Ovary (tissue), 9 donors: Measurements from ENCODE around the gene ZSWIM8. TPM values are rescaled to one million over a fixed set of nuclear protein-coding genes. Genes with fewer than 3 reads are reported as not detected.

Experiments used
- DNase-seq, 5 donors: peaks; one replicate each; pipeline ENCODE4 v3.0.0-alpha.2; 2019 to 2020
- H3K27ac ChIP-seq, 2 donors: fragments of 200-600 bp; one replicate each; pipeline versions ENCODE4 v1.5.1 to v1.8.0; 2019 to 2022
- H3K27me3 ChIP-seq: fragments of 200-600 bp; one replicate; pipeline ENCODE4 v1.8.0; 2022
- H3K36me3 ChIP-seq: fragments of 200-600 bp; sonication (generic); one replicate; pipeline ENCODE4 v1.5.1; 2019
- H3K4me1 ChIP-seq: one replicate; pipeline ENCODE4 v1.8.1; 2013; ENCODE audit warnings: mild to moderate bottlenecking, moderate library complexity; ENCODE audit not compliant: insufficient read depth
- H3K4me3 ChIP-seq: fragments of 200-600 bp; sonication (generic); one replicate; pipeline ENCODE4 v1.5.1; 2017
- H3K9me3 ChIP-seq, 2 donors: fragments of 200-600 bp in 1 of 2; sonication (generic) in 1 of 2; one replicate each; pipeline versions ENCODE4 v1.5.1 to v1.8.1; 2013 to 2019; ENCODE audit warnings: mild to moderate bottlenecking in 1 of 2, moderate library complexity in 1 of 2
- EP300 ChIP-seq: sonication (generic); formaldehyde crosslinking; IDR thresholded peaks from one replicate; pipeline ENCODE4 v1.6.1; 2017; ENCODE audit warnings: antibody characterized with exemption
- POLR2A ChIP-seq: fragments of 450-650 bp; IDR thresholded peaks from one replicate; pipeline ENCODE4 v1.6.1; 2017; ENCODE audit warnings: antibody characterized with exemption, mild to moderate bottlenecking, moderate library complexity
- WGBS, 3 donors: extraction: QIAGEN DNeasy Blood & Tissue Kit in 1 of 3; methylation state at CpG; one replicate each; pipeline versions ENCODE4 v1.1.5 to v1.1.7; 2013 to 2017; 5-methylcytosine and 5-hydroxymethylcytosine counted together
- intact Hi-C, 4 donors: fragments of 100-400 bp; cut with DNase I; formaldehyde crosslinking; loops; one replicate each; pipeline versions ENCODE4 v1.11.0 to v1.15.1; 2022 to 2023
- polyA plus RNA-seq, 2 donors: library from polyadenylated mRNA; stranded (reverse); fragments of 200-250 nt in 1 of 2; fragments of 350-450 nt in 1 of 2; fragmentation: Illumina TruSeq in 1 of 2; extraction: RNeasy Lipid Tissue Mini Kit (QIAGEN cat#74804) in 1 of 2; gene quantifications; one replicate each; pipeline ENCODE4 v1.2.3, GENCODE V29; 2013 to 2014
- total RNA-seq, 7 donors: library from RNA; depleted of rRNA in 2 of 7; stranded (reverse); fragments of >200 nt in 2 of 7; fragmentation: NEBNext Ultra II Directional in 3 of 7; extraction: Animal tissue kit (Norgen Biotek cat#: 25700) in 3 of 7; gene quantifications; one replicate each; pipeline versions ENCODE4 v1.1.0 to v1.2.4, GENCODE V29; 2016 to 2023
- TF ChIP-seq, protein P1 (sequence below), 3 donors: fragments of 450-650 bp in 2 of 3; fragments of 200-600 bp in 1 of 3; IDR thresholded peaks; one replicate each; pipeline versions ENCODE4 v1.5.1 to v1.8.0; 2016 to 2022; ENCODE audit warnings: antibody characterized with exemption in 3 of 3, mild to moderate bottlenecking in 1 of 3
- donor health status: DM: no; HTN: no; CAD: no; lungs with moderate emphysema.
- donor health status: DM: no; HTN: no; CAD: no.
- donor health status: Bipolar disorder and iron deficiency.
- donor health status: DM: yes; HTN: yes; CAD: no.
- donor health status: DM: no; HTN: no; CAD: no.
- donor health status: DM: yes; HTN: yes; CAD: no.

The ZSWIM8 gene
- total and polyA plus RNA-seq, 9 donors, result 42.7 to 90.7 (median 69.3) TPM

DNA sequence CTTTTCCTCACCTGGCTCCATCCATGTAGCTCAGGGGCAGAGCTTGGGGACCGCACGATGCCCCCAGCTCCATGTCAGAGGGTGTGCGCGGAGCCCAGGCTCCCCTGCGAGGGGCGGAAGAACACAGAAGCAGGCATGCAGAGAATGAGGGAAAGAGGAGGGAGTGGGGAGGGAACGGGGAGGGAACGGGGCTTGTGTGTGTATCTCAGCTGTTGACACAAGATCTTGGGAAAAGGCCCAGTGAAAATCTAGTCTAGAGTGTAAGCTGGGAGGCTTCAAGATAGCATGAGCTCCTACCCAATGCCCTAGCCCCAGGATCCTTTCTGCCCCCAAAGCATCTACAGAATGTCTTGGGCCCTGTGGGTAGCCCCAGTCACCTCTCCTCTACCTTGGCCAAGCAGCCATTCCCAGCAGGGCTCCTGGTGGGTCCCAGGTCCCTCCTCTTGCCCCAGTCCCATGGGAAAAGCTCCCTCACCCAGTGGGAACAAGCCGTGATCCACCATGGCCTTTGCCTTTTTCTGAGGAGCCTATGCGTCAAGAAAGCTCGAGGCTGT is 51.1 kb downstream of the ZSWIM8 start:
- TF ChIP-seq EP300 (no peak), POLR2A (no peak)
- Histone ChIP-seq H3K9me3 (no peaks in the 10 kb centered on the region), H3K36me3 (no peaks in the 10 kb centered on the region), H3K4me3 (no peak overlapping the region), H3K4me1 (no peaks in the 10 kb centered on the region), H3K27ac (no peak overlapping the region), H3K27me3 (no peaks in the 10 kb centered on the region)
- DNase-seq, result no peak
- WGBS, 3 donors, result 72 to 75% (median 73%) methylated on average over 11 of the region's 11 CpGs
- intact Hi-C loops, result no loop called here

DNA sequence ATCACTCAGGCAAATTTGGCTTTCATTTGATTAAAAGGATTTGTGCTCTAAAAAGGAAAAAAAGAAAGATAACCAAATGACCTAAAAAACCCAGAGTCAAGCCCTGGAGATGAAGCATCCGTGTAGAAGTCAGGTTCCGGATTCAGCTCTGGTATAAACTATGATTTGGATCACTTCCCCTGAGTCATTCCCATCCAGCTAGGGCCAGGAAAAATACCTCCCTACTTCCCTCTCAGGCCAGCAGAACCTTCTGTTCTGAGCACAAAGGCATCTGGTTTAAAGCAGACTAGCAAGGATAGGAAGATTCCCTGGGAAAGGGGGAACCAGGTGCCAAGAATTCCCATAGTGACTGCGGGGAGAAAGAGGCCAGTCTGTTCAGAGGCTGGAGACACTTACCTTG is 51.7 kb downstream of the ZSWIM8 start:
- H3K4me3 ChIP-seq, result no peak overlapping the region
- TF ChIP-seq EP300, result no peak
- no peaks in the 10 kb centered on the region for H3K36me3 ChIP-seq
- no peaks in the 10 kb centered on the region for H3K4me1 ChIP-seq
- intact Hi-C loops, result no loop called here
- no peaks in the 10 kb centered on the region for H3K9me3 ChIP-seq
- H3K27me3 ChIP-seq, result no peaks in the 10 kb centered on the region
- H3K27ac ChIP-seq, result no peak overlapping the region
- DNase-seq, result no peak
- WGBS, 3 donors, result 31 to 48% (median 39%) methylated on average over 3 of the region's 3 CpGs

DNA sequence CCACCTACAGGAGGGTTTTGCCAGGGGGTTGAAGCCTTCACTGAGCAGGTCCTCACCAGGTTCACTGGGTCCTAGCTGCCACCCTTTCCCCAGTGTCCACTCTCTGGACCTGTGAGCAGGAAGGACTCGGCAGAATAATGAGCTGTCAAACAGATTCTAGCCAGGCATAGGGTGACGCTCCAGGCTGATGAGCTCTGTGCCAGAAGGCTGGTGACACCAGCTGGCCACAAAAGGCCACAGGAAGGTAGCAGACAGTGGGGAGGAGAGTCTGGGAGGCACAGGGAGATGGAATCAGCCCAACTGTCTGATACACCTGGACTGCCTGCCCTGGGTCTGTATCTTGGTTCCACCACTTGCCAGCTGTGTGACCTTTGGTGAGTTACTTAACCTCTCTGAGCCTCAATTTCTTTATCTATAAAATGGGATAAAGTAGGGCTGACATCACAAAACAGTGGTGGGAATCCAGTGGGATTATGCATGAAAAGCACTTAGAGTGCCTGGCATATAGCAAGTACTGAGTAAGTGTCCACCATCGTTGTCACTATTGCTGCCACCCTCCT is 52.7 kb downstream of the ZSWIM8 start:
- H3K4me1 ChIP-seq, result no peaks in the 10 kb centered on the region
- no peak overlapping the region for H3K4me3 ChIP-seq
- 82 to 90% (median 89%) methylated on average over 3 of the region's 3 CpGs for WGBS, 3 donors
- intact Hi-C loops, result no loop called here
- H3K27ac ChIP-seq, result no peak overlapping the region
- TF ChIP-seq POLR2A, result no peak
- TF ChIP-seq, protein P1, sequence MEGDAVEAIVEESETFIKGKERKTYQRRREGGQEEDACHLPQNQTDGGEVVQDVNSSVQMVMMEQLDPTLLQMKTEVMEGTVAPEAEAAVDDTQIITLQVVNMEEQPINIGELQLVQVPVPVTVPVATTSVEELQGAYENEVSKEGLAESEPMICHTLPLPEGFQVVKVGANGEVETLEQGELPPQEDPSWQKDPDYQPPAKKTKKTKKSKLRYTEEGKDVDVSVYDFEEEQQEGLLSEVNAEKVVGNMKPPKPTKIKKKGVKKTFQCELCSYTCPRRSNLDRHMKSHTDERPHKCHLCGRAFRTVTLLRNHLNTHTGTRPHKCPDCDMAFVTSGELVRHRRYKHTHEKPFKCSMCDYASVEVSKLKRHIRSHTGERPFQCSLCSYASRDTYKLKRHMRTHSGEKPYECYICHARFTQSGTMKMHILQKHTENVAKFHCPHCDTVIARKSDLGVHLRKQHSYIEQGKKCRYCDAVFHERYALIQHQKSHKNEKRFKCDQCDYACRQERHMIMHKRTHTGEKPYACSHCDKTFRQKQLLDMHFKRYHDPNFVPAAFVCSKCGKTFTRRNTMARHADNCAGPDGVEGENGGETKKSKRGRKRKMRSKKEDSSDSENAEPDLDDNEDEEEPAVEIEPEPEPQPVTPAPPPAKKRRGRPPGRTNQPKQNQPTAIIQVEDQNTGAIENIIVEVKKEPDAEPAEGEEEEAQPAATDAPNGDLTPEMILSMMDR (IDR thresholded peaks at IDR 0.05), result no peak
- no peak for TF ChIP-seq EP300
- H3K36me3 ChIP-seq, result no peaks in the 10 kb centered on the region
- no peaks in the 10 kb centered on the region for H3K27me3 ChIP-seq
- DNase-seq, result no peak
- no peaks in the 10 kb centered on the region for H3K9me3 ChIP-seq

DNA sequence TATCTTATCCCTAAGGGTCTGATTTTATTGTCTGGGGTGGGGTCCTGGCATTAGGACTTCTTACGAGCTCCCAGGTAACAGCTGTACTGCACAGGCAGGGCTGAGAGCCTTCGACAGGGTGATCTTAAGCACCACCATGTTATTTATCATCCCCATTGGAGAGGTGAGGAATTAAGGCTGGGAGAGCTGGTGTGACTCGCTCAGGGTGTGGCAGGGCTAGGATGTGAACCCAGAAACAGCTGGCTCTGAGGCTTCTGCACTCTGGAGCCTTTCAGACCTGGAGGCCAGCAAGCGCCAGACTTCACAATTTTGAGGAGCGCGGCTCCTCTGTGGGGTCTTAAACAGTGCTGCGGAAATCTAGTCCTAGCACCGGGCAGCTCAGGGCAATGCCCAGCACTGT is 53.4 kb downstream of the ZSWIM8 start:
- TF ChIP-seq, protein P1 (IDR thresholded peaks at IDR 0.05), result no peak
- TF ChIP-seq EP300, result no peak
- TF ChIP-seq POLR2A, result no peak
- no peaks in the 10 kb centered on the region for H3K36me3 ChIP-seq
- no peaks in the 10 kb centered on the region for H3K27me3 ChIP-seq
- WGBS, 3 donors, result 88 to 93% (median 89%) methylated on average over 4 to 8 of the region's 8 CpGs
- H3K9me3 ChIP-seq, result no peaks in the 10 kb centered on the region
- intact Hi-C loops, result no loop called here
- H3K4me1 ChIP-seq, result no peaks in the 10 kb centered on the region
- H3K27ac ChIP-seq, result no peak overlapping the region
- no peak for DNase-seq
- no peak overlapping the region for H3K4me3 ChIP-seq

DNA sequence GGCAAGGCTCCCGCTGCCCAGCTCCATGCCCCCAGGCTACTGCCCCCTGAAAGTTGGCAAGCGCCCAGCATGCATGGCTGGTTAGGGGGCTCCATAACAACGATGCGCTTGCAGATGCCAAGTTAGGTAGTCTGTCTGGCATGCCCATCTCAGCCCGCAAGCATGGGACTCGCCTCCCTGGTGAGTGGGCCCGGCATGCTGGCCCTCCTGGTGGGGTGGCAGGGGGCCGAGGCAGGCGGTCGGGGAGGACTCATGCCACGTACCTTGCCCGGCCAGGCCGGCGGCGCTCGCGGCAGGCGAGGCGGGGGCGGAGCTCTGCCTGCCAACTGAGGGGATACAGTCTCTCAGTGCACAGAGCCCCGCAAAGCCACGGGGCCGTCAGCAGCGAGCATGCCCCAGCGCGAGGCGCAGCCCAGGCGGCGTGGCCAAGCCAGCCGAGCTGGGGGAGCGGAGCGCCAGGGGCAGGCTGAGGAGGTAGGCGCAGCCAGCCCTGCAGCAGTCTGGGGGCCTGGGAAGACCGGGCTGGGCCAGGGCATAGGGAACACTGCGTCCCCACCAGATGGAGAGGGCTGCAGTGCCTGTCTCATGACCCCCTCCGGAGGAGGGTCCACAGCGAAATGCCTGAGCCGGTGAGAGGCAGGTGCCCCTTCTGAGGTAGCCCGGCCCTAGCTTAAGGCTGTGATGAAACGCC is 54.0 kb downstream of the ZSWIM8 start:
- Histone ChIP-seq H3K27ac (no peak overlapping the region), H3K9me3 (no peaks in the 10 kb centered on the region), H3K27me3 (no peaks in the 10 kb centered on the region), H3K36me3 (no peaks in the 10 kb centered on the region), H3K4me1 (no peaks in the 10 kb centered on the region), H3K4me3 (no peak overlapping the region)
- DNase-seq, result no peak
- TF ChIP-seq, protein P1 (IDR thresholded peaks at IDR 0.05), result no peak
- no peak for TF ChIP-seq EP300
- TF ChIP-seq POLR2A, result no peak
- intact Hi-C loops, result no loop called here
- 92 to 94% (median 94%) methylated on average over 39 to 40 of the region's 40 CpGs for WGBS, 3 donors
